ENCODE data around the gene CERS3. TPM values are rescaled to one million over a fixed set of nuclear protein-coding genes. Genes with fewer than 3 reads are reported as not detected.

The CERS3 gene
- total RNA-seq, 1 experiment from 2014 or later = not detected

DNA sequence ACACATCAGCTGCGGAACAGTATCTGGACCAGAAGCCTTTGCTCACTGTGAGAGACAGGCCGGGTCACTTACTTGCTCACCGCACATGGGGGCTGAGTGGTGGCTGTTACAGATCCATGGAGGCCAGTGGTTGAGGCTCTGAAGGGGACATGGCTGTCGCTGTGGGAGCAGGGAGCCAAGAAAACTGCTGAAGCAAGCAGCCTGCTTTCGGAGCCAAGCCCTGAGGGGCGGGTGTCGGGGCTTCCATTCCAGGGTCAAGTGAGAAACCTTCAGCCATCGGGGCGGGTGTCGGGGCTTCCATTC, 144.7 kb downstream of the CERS3 start:
- no peak overlapping the region for H3K4me3 ChIP-seq (ENCODE audit: low read depth in 2 of 2, low read length in 2 of 2)
- no peak overlapping the region for H3K27ac ChIP-seq (ENCODE audit: low read length)
- peak; percentile 51 for ATAC-seq
- CTCF ChIA-PET = interaction anchor here (2.2 kb wide), 1 partner anchor 34 kb away, joined by 13 read pairs; no protein-coding TSS in a partner anchor
- TF ChIP-seq POLR2AphosphoS5 (IDR thresholded peaks at IDR 0.05; ENCODE audit: low read depth, low read length) = no peak
- TF ChIP-seq, protein P1, sequence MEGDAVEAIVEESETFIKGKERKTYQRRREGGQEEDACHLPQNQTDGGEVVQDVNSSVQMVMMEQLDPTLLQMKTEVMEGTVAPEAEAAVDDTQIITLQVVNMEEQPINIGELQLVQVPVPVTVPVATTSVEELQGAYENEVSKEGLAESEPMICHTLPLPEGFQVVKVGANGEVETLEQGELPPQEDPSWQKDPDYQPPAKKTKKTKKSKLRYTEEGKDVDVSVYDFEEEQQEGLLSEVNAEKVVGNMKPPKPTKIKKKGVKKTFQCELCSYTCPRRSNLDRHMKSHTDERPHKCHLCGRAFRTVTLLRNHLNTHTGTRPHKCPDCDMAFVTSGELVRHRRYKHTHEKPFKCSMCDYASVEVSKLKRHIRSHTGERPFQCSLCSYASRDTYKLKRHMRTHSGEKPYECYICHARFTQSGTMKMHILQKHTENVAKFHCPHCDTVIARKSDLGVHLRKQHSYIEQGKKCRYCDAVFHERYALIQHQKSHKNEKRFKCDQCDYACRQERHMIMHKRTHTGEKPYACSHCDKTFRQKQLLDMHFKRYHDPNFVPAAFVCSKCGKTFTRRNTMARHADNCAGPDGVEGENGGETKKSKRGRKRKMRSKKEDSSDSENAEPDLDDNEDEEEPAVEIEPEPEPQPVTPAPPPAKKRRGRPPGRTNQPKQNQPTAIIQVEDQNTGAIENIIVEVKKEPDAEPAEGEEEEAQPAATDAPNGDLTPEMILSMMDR (IDR thresholded peaks at IDR 0.05) = peak; percentile 32; the same call in 1 of the 2 replicates
- TF ChIP-seq TCF7L2 (IDR thresholded peaks at IDR 0.05; ENCODE audit: low read depth, low read length) = no peak
- no peaks in the 10 kb centered on the region for H3K4me1 ChIP-seq (ENCODE audit: control insufficient read depth, insufficient read depth, low read length)
- peaks cover 6% of the 10 kb centered on the region; the same call in 1 of the 2 replicates for H3K9me3 ChIP-seq (ENCODE audit: control insufficient read depth, insufficient read depth, low read depth, low read length)
- intact Hi-C loops (cut with micrococcal nuclease; ENCODE audit: unreplicated experiment) (no loop called here), in situ Hi-C loops (cut with HindIII; ENCODE audit: low pct_unique_long_range_greater_than_20kb, low sequenced_read_pairs) (no loop called here)
- no TSS peak for BruUV-seq (replicated peaks)
- DNase-seq (ENCODE audit: low read depth, low spot score) = no peak
- no peaks in the 10 kb centered on the region for H3K36me3 ChIP-seq (ENCODE audit: control insufficient read depth, insufficient read depth, low read length)
- POLR2A ChIA-PET = no interaction called here
- no peaks in the 10 kb centered on the region for H3K27me3 ChIP-seq (ENCODE audit: control insufficient read depth, insufficient read depth, low read length)

DNA sequence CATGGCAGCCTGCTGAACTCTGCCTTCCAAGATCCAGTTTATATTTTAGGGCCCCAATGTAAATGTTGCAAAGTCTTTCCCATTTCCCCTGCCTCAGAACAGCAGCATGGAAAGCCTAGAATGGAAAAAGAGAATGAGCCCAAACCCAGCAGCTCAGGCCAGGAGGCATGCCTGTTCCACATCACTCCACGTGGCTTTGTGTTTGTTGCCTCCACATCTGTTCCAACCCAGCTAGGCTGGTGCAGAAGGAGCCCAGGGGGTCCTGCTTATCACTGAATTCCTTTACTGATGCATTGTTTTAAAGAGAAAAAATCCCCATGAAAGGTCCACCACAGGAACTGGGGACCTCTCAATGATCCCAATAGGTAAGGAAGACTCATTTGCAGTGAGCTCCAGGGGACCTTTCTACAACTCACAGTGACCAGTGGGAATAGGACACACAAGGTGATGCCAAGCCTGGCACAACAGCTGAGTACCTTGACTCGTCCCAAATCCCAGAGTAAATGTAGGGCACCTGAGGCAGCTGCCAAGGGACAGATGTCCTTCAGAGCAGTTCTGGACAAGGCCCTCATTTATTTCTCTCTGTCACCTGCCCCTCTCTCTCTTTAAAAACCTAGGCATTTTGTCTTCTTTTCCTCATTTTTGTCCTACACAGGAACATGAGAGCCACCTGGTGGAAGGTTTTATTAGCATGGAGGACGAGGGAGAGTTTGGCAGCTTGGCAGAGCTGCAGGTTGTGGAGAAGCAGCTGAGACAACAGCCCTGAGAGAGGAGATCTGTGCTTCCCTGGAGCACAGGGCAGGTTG, 145.2 kb downstream of the CERS3 start:
- BruUV-seq (replicated peaks) = no TSS peak
- H3K9me3 ChIP-seq (ENCODE audit: control insufficient read depth, insufficient read depth, low read depth, low read length) = peaks cover 6% of the 10 kb centered on the region; the same call in 1 of the 2 replicates
- in situ Hi-C loops (cut with HindIII; ENCODE audit: low pct_unique_long_range_greater_than_20kb, low sequenced_read_pairs) = no loop called here
- no peaks in the 10 kb centered on the region for H3K4me1 ChIP-seq (ENCODE audit: control insufficient read depth, insufficient read depth, low read length)
- DNase-seq (ENCODE audit: low read depth, low spot score) (no peak), ATAC-seq (peak; percentile 80)
- no peaks in the 10 kb centered on the region for H3K27me3 ChIP-seq (ENCODE audit: control insufficient read depth, insufficient read depth, low read length)
- TF ChIP-seq, protein P1 (IDR thresholded peaks at IDR 0.05) = peak; percentile 67
- TF ChIP-seq, protein P2, sequence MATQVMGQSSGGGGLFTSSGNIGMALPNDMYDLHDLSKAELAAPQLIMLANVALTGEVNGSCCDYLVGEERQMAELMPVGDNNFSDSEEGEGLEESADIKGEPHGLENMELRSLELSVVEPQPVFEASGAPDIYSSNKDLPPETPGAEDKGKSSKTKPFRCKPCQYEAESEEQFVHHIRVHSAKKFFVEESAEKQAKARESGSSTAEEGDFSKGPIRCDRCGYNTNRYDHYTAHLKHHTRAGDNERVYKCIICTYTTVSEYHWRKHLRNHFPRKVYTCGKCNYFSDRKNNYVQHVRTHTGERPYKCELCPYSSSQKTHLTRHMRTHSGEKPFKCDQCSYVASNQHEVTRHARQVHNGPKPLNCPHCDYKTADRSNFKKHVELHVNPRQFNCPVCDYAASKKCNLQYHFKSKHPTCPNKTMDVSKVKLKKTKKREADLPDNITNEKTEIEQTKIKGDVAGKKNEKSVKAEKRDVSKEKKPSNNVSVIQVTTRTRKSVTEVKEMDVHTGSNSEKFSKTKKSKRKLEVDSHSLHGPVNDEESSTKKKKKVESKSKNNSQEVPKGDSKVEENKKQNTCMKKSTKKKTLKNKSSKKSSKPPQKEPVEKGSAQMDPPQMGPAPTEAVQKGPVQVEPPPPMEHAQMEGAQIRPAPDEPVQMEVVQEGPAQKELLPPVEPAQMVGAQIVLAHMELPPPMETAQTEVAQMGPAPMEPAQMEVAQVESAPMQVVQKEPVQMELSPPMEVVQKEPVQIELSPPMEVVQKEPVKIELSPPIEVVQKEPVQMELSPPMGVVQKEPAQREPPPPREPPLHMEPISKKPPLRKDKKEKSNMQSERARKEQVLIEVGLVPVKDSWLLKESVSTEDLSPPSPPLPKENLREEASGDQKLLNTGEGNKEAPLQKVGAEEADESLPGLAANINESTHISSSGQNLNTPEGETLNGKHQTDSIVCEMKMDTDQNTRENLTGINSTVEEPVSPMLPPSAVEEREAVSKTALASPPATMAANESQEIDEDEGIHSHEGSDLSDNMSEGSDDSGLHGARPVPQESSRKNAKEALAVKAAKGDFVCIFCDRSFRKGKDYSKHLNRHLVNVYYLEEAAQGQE (IDR thresholded peaks at IDR 0.05; ENCODE audit: insufficient read depth in 1 of 2, low read depth in 2 of 2, low read length in 1 of 2) = no peak
- CTCF ChIA-PET = interaction anchor here (2.2 kb wide), 1 partner anchor 34 kb away, joined by 13 read pairs; no protein-coding TSS in a partner anchor
- POLR2A ChIA-PET = no interaction called here
- H3K27ac ChIP-seq (ENCODE audit: low read length) = no peak overlapping the region
- intact Hi-C loops (cut with micrococcal nuclease; ENCODE audit: unreplicated experiment) = no loop called here
- no peak overlapping the region for H3K4me3 ChIP-seq (ENCODE audit: low read depth in 2 of 2, low read length in 2 of 2)
- no peaks in the 10 kb centered on the region for H3K36me3 ChIP-seq (ENCODE audit: control insufficient read depth, insufficient read depth, low read length)

All from Panc1 (cell line).